ENCODE measurements around the gene SEL1L3.

- TF ChIP-seq CTCF (IDR thresholded peaks at IDR 0.05; ENCODE audit: extremely low read depth in 1 of 2, insufficient read depth in 1 of 2, low read depth in 1 of 2, low read length in 2 of 2): peak; percentile 16 to 37
- TF ChIP-seq POLR2A (IDR thresholded peaks at IDR 0.05; ENCODE audit: low read depth, low read length): no peak
- TF ChIP-seq POLR2AphosphoS5 (IDR thresholded peaks at IDR 0.05; ENCODE audit: insufficient read depth, low read depth, low read length): no peak
- TF ChIP-seq EZH2 (IDR thresholded peaks at IDR 0.05; ENCODE audit: borderline replicate concordance, low read depth, low read length, severe bottlenecking): no peak
Observed at GRCh38 chr4:25863347-25863784, 578 bp upstream of the SEL1L3 start.

All from endothelial cell of umbilical vein (primary cell).